HCT116 (cell line): Measurements from ENCODE around the gene SMPDL3A. TPM values are rescaled to one million over a fixed set of nuclear protein-coding genes. Genes with fewer than 3 reads are reported as not detected.

Source experiments
- ATAC-seq: fragments of 200-7000 bp; cut with Tn5 transposase; 2 replicates; pipeline ENCODE4 v1.9.1; 2020; ENCODE audit warnings: mild to moderate bottlenecking, moderate library complexity
- BruUV-seq: library from RNA; stranded (reverse); fragments of 400-500 nt; replicated peaks from 2 replicates; lab custom pipeline; 2021; lab: Mats Ljungman, UMichigan
- CTCF ChIA-PET: fragments of 300-600 bp; sonication (Branson Sonifier 250); formaldehyde crosslinking; loops from one replicate; lab custom pipeline; 2021; ENCODE audit warnings: antibody characterized with exemption; lab: Charles Lee
- POLR2A ChIA-PET: fragments of 300-600, 350-600 bp; sonication (Branson Sonifier 250); formaldehyde crosslinking; loops from one replicate; lab custom pipeline; 2021; ENCODE audit warnings: antibody characterized with exemption; lab: Charles Lee
- RAD21 ChIA-PET, 2 experiments: fragments of 300-600 bp; sonication (Branson Sonifier 250); formaldehyde crosslinking; loops; one replicate each; lab custom pipeline; 2023; ENCODE audit warnings: low total read pairs in 2 of 2; ENCODE audit not compliant: uncharacterized antibody in 2 of 2, unreplicated experiment in 2 of 2, low non-redundant PET in 1 of 2; lab: Charles Lee
- DNase-seq: peaks from one replicate; pipeline ENCODE4 v3.0.0-alpha.2; 2010; ENCODE audit warnings: low read depth, low spot score
- H2AFZ ChIP-seq: fragments of 200-600 bp; shearing (Covaris generic), sonication (generic); 2 replicates; pipeline ENCODE4 v1.6.1; 2017; ENCODE audit warnings: low read depth, mixed run types, mixed read lengths, antibody characterized with exemption, low read length; ENCODE audit not compliant: poor library complexity, severe bottlenecking
- H3K27ac ChIP-seq: 2 replicates; pipeline ENCODE4 v1.5.1; 2012; ENCODE audit warnings: low read depth, low read length
- H3K27me3 ChIP-seq: fragments of 200-600 bp; sonication (generic); 2 replicates; pipeline ENCODE4 v1.6.1; 2016; ENCODE audit warnings: mixed run types, low read length, mixed read lengths; ENCODE audit not compliant: insufficient read depth
- H3K36me3 ChIP-seq, 2 experiments: fragments of 200-500 bp in 1 of 2; fragments of 200-600 bp in 1 of 2; sonication (Bioruptor generic) in 1 of 2; sonication (generic) in 1 of 2; 2 replicates each; pipeline versions ENCODE4 v1.5.1 to v1.6.1; 2014 to 2016; ENCODE audit warnings: low read length in 2 of 2, inconsistent platforms in 1 of 2, mixed read lengths in 1 of 2, mixed run types in 1 of 2; ENCODE audit not compliant: insufficient read depth in 2 of 2, control insufficient read depth in 1 of 2
- H3K4me1 ChIP-seq, 2 experiments: fragments of 200-600 bp in 1 of 2; sonication (generic) in 1 of 2; 2 replicates each; pipeline versions ENCODE4 v1.5.1 to v1.6.1; 2012 to 2017; ENCODE audit warnings: low read length in 2 of 2, inconsistent platforms in 1 of 2, mild to moderate bottlenecking in 1 of 2, mixed read lengths in 1 of 2, mixed run types in 1 of 2, moderate library complexity in 1 of 2; ENCODE audit not compliant: insufficient read depth in 2 of 2, control insufficient read depth in 1 of 2
- H3K4me2 ChIP-seq: fragments of 200-600 bp; sonication (generic); 2 replicates; pipeline ENCODE4 v1.6.1; 2017; ENCODE audit warnings: mixed run types, low read length, mixed read lengths
- H3K4me3 ChIP-seq, 2 experiments: fragments of 200-600 bp in 1 of 2; sonication (generic) in 1 of 2; replicated peaks in 1 of 2; 2 replicates each; pipeline ENCODE4 v1.5.1; 2011 to 2016; ENCODE audit warnings: low read length in 2 of 2, control low read depth in 1 of 2, low read depth in 1 of 2, mild to moderate bottlenecking in 1 of 2, mixed read lengths in 1 of 2, mixed run types in 1 of 2
- H3K79me2 ChIP-seq: fragments of 200-600 bp; sonication (generic); 2 replicates; pipeline ENCODE4 v1.6.1; 2017; ENCODE audit warnings: mild to moderate bottlenecking, mixed run types, low read length, moderate library complexity, mixed read lengths; ENCODE audit not compliant: insufficient read depth
- H3K9ac ChIP-seq: fragments of 200-600 bp; sonication (generic); 2 replicates; pipeline ENCODE4 v1.6.1; 2016; ENCODE audit warnings: low read length, mixed read lengths
- H3K9me2 ChIP-seq: fragments of 200-600 bp; sonication (generic), shearing (Covaris generic); 2 replicates; pipeline ENCODE4 v1.6.1; 2017; ENCODE audit warnings: mixed run types, mild to moderate bottlenecking, moderate library complexity; ENCODE audit not compliant: insufficient read depth
- H3K9me3 ChIP-seq, 2 experiments: fragments of 200-500 bp in 1 of 2; fragments of 200-600 bp in 1 of 2; sonication (Bioruptor generic) in 1 of 2; sonication (generic) in 1 of 2; 2 replicates each; pipeline ENCODE4 v1.6.1; 2014 to 2017; ENCODE audit warnings: low read length in 2 of 2, mixed read lengths in 2 of 2, inconsistent platforms in 1 of 2, low read depth in 1 of 2, mild to moderate bottlenecking in 1 of 2, mixed run types in 1 of 2, moderate library complexity in 1 of 2; ENCODE audit not compliant: control insufficient read depth in 1 of 2, insufficient read depth in 1 of 2
- H4K20me1 ChIP-seq: fragments of 200-600 bp; sonication (generic), shearing (Covaris generic); 2 replicates; pipeline ENCODE4 v1.6.1; 2017; ENCODE audit warnings: mixed run types, mild to moderate bottlenecking, moderate library complexity; ENCODE audit not compliant: insufficient read depth
- ATF3 ChIP-seq: IDR thresholded peaks from 2 replicates; pipeline ENCODE4 v1.6.1; 2012
- CBX3 ChIP-seq: IDR thresholded peaks from 2 replicates; pipeline ENCODE4 v1.6.1; 2012; ENCODE audit warnings: low read depth
- CEBPB ChIP-seq: IDR thresholded peaks from 2 replicates; pipeline ENCODE4 v1.6.1; 2012; ENCODE audit warnings: low read depth
- CTCF ChIP-seq, 3 experiments: fragments of 200-600 bp in 1 of 3; sonication (generic) in 1 of 3; IDR thresholded peaks in 2 of 3; conservative IDR thresholded peaks in 1 of 3; 2 replicates each; pipeline ENCODE4 v1.5.1; 2012 to 2017; ENCODE audit warnings: low read depth in 2 of 3, low read length in 2 of 3, antibody characterized with exemption in 1 of 3, borderline replicate concordance in 1 of 3, control low read depth in 1 of 3, mild to moderate bottlenecking in 1 of 3, mixed read lengths in 1 of 3, mixed run types in 1 of 3, moderate library complexity in 1 of 3; ENCODE audit not compliant: insufficient read depth in 1 of 3
- EGR1 ChIP-seq: IDR thresholded peaks from 2 replicates; pipeline ENCODE4 v1.6.1; 2012; ENCODE audit warnings: low read depth
- EZH2phosphoT487 ChIP-seq: fragments of 200-600 bp; IDR thresholded peaks from 2 replicates; pipeline ENCODE4 v1.6.1; 2018; ENCODE audit warnings: antibody characterized with exemption, borderline replicate concordance
- MAX ChIP-seq: IDR thresholded peaks from 2 replicates; pipeline ENCODE4 v1.6.1; 2012
- POLR2A ChIP-seq: IDR thresholded peaks from 2 replicates; pipeline ENCODE4 v1.7.0; 2011; ENCODE audit warnings: borderline replicate concordance; ENCODE audit not compliant: insufficient read depth, insufficient read length; ENCODE audit errors: extremely low read depth
- RAD21 ChIP-seq: IDR thresholded peaks from 2 replicates; pipeline ENCODE4 v1.6.1; 2012; ENCODE audit warnings: low read depth, mild to moderate bottlenecking
- REST ChIP-seq: IDR thresholded peaks from 2 replicates; pipeline ENCODE4 v1.6.1; 2012; ENCODE audit warnings: low read depth
- SIN3A ChIP-seq: IDR thresholded peaks from 2 replicates; pipeline ENCODE4 v1.6.1; 2012; ENCODE audit warnings: low read depth
- SP1 ChIP-seq: IDR thresholded peaks from 2 replicates; pipeline ENCODE4 v1.6.1; 2012; ENCODE audit warnings: low read depth
- YY1 ChIP-seq: IDR thresholded peaks from 2 replicates; pipeline ENCODE4 v1.6.1; 2011; ENCODE audit warnings: low read length, low read depth, moderate library complexity, mild to moderate bottlenecking; ENCODE audit not compliant: insufficient replicate concordance; ENCODE audit errors: extremely low read depth
- ZNF274 ChIP-seq: fragments of 200-500 bp; sonication (Bioruptor generic); IDR thresholded peaks from 2 replicates; pipeline ENCODE4 v1.6.1; 2014; ENCODE audit warnings: mild to moderate bottlenecking, low read depth, low read length, inconsistent platforms
- intact Hi-C: fragments of 100-400 bp; cut with micrococcal nuclease; formaldehyde crosslinking; loops from 2 replicates; pipeline ENCODE4 v1.10.0; 2022
- total RNA-seq: library from RNA; stranded (reverse); gene quantifications from one replicate; pipeline ENCODE4 v1.2.1, GENCODE V29; 2021; ENCODE audit not compliant: unreplicated experiment

The SMPDL3A gene
- total RNA-seq, 1 experiment from 2014 or later = 2.4 TPM

- Histone ChIP-seq H3K27me3 (no peaks in the 10 kb centered on the region), H4K20me1 (no peaks in the 10 kb centered on the region), H3K4me1 (peaks cover 0 to 5% of the 10 kb centered on the region in 2 experiments; a peak in 2 of 4 replicates), H3K9me3 (no peaks in the 10 kb centered on the region), H3K9me2 (no peaks in the 10 kb centered on the region), H3K4me3 (no peak overlapping the region), H3K9ac (no peak overlapping the region), H2AFZ (no peak overlapping the region), H3K79me2 (no peaks in the 10 kb centered on the region), H3K36me3 (no peaks in the 10 kb centered on the region), H3K4me2 (no peak overlapping the region), H3K27ac (no peak overlapping the region)
- CTCF ChIA-PET = no interaction called here
- ATAC-seq (no peak), DNase-seq (no peak)
- RAD21 ChIA-PET = no interaction called here
- BruUV-seq = no TSS peak
- no peak for TF ChIP-seq CBX3
- no peak for TF ChIP-seq POLR2A
- no peak for TF ChIP-seq CTCF (IDR thresholded peaks at IDR 0.05 in 2 of 3, conservative IDR thresholded peaks at IDR 0.05 in 1 of 3; ENCODE audit: borderline replicate concordance in 1 of 3, insufficient read depth in 1 of 3, low read depth in 2 of 3, low read length in 2 of 3)
- no peak for TF ChIP-seq EGR1
- TF ChIP-seq SP1 = no peak
- TF ChIP-seq EZH2phosphoT487 = no peak
- no peak for TF ChIP-seq YY1
- TF ChIP-seq MAX = no peak
- TF ChIP-seq SIN3A = no peak
- TF ChIP-seq RAD21 = no peak
- no peak for TF ChIP-seq ZNF274
- TF ChIP-seq REST = no peak
- no peak for TF ChIP-seq ATF3
- TF ChIP-seq CEBPB = no peak
- intact Hi-C loops = no loop called here
- POLR2A ChIA-PET = no interaction called here
Measured at GRCh38 chr6:122804962-122805485, 16.0 kb downstream of the SMPDL3A start.
